Measurements from ENCODE around the gene HABP4. TPM values are rescaled to one million over a fixed set of nuclear protein-coding genes. Genes with fewer than 3 reads are reported as not detected.

Gene HABP4
- polyA plus RNA-seq, 4 donors: 20.9 to 22.5 (median 21.6) TPM

DNA sequence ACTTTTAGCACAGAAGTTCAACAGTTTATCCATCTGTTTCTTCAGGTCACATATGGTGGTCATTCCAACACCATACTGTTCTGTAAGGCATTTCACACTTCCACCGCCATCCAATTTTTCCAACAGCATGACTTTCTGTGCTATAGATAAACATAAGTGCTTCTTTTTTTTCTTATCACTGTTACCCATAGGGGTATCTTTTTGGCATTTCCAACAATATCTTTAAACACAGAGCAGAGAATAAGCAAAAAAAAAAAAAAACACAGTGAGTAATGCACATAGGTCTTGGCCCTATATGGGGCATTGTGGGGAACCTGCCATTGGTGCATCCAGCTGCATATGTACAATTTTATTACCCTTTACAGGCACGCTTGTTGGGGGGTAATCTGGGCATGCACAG, 19.6 kb upstream of the HABP4 start:
- DNase-seq (ENCODE audit: low read depth in 4 of 4, low spot score in 3 of 4): no peak

DNA sequence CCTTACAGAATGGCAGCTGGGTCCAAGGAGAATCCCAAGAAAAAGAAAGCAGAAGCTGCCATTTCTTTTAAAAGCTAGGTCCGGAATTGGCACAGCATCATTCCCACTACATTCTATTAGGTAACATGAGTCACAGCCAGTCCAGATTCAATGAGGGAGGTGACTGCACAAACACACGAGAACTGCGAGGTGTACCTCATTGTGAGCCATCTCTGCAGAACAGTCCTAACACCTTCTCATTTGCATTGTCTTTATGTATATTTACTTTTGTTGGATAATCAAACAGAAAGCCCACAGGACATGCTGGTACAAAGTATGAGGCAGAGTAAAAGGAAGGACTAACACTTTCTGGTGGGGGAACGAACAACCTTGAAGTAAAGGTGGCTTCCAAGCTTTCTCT, 14.6 kb upstream of the HABP4 start:
- DNase-seq (ENCODE audit: low read depth in 4 of 4, low spot score in 3 of 4): no peak

DNA sequence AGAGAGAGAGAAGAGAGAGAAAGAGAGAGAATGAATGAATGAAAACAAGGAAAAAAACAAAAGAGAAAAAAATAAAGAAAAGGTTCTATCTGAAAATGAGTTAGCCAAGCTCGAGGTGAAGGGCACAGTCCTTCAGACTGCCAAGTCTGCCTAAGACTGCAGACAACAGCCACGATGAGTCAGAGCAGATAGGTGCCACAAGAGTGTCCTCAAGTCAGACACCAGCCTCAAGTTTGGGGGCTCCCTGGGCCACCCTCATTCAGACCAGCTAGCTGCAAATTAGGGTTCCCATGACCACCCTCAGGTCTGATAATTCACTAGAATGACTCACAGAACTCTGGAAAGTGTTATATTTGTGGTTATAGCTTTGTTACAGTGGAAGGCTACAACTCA, 13.9 kb upstream of the HABP4 start:
- no peak for DNase-seq (ENCODE audit: low read depth in 4 of 4, low spot score in 3 of 4)

DNA sequence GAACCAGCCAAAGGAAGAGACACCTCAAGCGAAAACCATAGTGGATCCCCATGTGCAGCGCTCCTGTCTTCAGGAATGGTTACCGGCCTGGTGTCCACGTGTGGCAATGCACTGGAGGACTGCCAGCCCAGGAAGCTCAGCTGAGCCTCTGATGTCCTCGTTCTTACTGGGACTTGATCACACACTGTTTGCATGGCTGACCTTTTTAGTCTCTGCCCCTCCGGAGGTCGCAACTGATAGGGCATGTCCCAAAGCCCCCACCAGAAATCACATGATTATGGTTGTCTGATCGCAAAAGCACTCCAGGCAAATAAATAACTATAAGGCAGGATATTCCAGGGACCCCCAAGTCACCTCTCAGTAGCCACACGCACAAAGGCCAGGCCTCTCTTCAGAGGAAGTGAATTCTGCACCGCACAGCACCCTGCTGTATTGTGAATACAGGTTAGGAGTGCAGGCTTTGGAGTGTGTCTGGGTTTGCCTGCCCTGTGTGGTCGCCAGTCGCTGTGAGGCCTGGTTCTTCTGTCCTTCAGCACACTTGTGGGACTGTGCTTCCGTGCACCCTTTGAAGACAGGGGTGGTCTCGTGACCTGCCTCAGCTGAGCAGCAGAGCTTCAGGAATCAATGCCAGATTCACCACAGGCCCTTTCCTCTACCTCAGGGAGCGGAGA, 13.4 kb upstream of the HABP4 start:
- DNase-seq (ENCODE audit: low read depth in 4 of 4, low spot score in 3 of 4): no peak

DNA sequence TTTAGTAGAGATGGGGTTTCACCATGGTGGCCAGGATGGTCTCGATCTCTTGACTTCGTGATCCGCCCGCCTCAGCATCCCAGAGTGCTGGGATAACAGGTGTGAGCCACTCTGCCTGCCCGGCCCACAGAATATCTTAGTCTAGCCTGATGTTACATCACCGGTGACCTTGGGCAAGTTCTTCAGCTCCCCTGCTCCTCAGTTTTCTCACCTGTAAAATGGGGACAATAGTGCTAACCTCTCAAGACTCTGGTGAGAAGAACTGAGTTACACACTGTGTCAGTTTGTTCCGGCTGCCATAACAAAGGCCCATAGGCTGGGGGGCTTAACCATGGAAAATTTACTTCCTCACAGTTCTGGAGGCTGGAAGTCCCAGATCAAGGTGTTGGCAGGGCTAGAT, 12.5 kb upstream of the HABP4 start:
- no peak for DNase-seq (ENCODE audit: low read depth in 4 of 4, low spot score in 3 of 4)

DNA sequence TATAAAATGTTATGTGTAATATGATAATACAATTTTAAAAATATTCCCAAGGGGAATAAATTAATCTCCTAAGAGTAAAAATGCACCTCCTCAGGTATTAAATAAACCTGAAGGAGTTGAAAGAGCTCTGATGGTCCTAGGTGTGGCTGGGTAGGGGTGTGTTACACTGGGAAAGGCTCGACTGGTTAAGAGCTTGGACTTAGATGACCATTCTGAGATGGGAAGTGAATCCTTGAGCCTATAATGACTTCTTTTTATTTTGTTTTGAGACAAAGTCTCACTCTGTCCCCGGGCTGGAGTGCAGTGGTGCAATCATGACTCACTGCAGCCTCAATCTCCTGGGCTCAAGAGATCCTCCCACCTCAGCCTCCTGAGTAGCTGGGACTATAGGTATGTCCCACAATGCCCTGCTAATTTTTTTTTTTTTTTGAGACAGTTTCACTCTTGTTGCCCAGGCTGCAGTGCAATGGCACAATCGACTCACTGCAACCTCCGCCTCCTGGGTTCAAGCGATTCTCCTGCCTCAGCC, 9.2 kb upstream of the HABP4 start:
- DNase-seq (ENCODE audit: low read depth in 4 of 4, low spot score in 3 of 4): no peak

DNA sequence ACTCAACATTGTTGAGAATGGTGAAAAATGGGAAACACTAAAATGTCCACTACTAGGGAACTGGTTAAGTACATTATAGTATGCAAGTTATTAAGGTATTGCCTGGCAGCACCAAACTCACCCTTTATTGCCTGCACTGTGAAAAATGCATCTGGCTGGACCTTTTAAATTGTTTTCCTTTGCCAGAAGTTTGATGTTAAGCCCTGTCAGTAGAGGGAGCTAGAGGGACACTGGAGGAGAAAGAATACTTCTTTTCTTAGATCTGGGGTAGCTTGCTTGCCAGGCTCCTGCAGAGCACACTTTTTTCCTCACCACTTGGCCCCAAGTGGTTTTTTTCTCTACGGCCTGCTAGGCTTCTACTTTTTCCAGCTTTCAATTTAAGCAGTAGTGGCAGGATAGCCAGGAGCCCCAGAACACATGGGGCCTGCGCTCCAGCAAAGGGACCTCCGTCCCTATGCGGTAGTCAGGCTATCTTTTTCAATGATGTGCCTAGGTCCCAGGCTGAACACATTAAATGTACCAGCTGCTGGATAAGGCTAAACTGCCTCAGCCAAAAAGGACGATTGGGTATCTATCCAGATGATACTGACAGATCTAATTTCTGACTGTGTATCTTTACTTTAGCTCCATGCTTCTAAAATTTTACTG, 8.0 kb upstream of the HABP4 start:
- no peak for DNase-seq (ENCODE audit: low read depth in 4 of 4, low spot score in 3 of 4)

DNA sequence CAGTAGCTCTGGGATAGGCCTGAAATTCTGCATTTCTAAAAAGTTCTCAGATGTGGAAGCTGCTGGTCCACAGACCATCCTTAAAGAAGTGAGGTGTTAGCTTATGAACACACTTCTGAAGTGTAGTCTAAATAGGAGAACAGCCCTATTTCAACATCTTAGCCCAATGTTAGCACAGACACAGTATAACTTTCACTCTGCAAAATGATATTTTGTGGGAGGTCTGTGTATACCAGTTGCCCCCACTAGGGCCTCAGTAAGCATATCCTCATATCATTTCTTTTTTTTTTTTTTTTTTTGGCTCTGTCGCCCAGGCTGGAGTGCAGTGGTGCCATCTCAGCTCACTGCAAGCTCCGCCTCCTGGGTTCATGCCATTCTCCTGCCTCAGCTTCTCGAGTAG, 7.5 kb upstream of the HABP4 start:
- no peak for DNase-seq (ENCODE audit: low read depth in 4 of 4, low spot score in 3 of 4)

DNA sequence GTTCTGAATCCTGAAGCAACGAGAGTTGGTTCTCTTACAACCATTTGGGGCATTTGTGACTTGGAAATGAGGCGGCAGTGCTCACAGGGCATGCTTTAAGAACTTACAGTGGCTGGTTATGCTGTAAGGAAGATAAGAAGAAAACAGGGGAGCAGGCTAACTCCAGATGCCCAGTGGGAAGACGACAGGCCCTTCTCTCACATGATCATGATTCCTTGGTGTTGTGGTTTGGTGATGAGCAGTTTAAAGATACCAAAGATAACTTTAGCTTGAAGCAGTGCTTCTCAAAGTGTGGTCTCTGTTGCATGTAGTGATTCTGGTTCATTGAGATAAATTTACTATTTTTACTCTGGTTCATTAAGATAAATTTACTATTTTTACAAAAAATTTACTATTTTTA, 2.6 kb upstream of the HABP4 start:
- no peak for DNase-seq (ENCODE audit: low read depth in 4 of 4, low spot score in 3 of 4)

DNA sequence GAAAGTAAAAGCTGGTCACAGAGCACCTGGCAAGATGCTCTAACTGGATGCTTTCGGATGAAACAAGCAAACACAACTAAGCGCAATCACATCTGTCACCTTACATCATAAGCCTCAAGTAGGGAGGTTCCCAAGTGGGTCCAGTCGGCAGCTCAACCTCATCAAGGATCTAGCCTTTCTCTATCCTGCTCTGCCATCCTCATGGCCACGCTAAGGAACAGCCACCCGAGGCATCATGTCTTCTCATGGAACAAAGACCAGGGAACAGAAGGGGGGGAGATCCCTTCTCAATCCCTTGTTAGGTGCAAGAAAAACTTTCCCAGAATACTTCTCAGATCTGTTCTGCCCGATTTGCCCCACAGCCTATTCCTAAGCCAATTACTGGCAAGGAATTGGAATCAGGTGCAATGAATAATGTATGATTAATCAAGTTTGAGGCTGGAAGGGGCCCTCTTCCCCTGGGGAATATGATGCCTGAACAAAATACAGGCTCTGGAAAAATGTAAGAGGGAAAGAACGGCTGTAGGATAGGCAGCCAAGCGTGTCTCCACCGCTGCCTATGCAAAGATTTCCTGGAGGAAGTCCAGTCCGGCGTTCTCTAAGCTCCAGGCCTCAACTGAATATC, 1.3 kb upstream of the HABP4 start:
- no peak for DNase-seq (ENCODE audit: low read depth in 4 of 4, low spot score in 3 of 4)

DNA sequence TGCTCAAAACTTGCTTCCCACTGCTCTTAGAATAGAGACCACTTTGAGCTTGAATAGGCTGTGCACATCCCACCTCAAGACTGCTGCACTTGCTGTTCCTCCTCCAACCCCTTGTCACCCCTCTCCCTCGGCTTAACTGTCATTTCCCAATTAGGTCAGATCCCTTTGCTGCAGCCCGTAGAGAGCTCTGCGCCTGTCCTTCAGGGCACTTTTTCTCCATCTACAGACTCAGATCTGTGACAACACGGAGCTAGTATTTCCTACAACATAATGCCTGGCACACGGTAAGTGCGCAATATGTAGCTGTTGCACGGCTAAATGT, 485 bp upstream of the HABP4 start:
- DNase-seq (ENCODE audit: low read depth in 4 of 4, low spot score in 3 of 4): no peak

DNA sequence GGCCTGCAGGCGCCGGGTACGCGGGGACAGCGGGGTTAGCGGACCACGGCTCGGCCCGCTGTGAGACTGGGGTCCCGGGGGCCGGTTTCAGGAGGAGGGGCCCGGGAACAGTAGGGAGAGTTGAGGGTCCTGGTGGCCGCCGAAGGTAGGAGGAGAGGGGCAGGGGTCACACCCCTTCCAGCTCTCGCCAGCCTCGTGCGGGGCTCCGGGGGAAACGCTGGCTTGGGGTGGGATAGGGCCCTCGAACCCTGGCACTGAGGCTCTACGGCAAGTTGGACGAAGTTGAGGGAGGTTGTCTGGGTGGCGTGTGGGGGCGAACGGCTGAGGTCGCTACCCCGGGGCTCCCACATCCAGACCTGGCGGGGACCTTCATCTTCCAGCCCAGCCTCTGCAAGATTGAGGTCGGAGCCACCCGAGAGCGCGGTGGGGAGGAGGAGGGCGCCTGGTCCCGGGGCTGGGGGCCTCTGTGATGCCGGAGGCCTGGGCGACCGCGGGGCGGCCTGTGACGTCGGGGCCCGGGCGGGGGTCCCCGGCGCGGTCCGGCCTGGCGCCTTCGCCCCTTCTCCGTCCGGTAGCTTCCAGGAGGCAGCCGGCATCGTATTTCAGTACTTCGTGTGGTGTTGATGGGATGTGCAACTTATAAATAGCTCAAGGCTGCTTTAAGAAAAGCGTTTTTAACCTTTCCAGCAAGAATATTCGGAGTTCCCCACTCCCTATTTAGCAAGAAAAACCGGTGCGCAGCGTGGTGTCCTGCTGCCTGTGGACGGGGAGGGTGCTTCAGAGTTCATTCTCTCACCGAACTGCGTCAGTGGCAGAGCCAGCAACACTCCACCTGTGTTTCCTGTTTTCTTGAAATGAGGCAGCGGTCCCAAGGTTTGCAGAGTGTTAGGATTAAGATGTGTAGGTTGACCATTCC, 902 bp downstream of the HABP4 start:
- DNase-seq (ENCODE audit: low read depth in 4 of 4, low spot score in 3 of 4): peak in 1 of 4 donors; percentile 21

DNA sequence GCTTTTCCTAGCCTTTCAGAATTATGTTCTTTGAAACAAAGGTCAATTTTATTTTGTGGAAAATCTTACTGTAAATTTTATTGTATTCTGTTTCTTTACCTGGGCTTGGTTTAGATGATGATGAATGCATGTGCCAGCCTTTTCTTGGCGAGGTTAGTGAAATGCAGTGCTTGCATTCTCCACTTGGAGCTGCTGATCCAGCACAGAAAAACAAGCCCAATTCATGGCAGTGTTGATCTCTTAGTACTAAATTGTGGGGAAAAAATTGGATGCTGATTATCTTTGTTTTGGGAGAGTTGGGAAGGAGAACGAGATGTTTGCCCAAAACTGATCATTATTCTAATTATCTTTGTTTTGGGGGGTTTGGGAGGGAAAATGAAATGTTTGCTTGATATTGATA, 3.7 kb downstream of the HABP4 start:
- no peak for DNase-seq (ENCODE audit: low read depth in 4 of 4, low spot score in 3 of 4)

DNA sequence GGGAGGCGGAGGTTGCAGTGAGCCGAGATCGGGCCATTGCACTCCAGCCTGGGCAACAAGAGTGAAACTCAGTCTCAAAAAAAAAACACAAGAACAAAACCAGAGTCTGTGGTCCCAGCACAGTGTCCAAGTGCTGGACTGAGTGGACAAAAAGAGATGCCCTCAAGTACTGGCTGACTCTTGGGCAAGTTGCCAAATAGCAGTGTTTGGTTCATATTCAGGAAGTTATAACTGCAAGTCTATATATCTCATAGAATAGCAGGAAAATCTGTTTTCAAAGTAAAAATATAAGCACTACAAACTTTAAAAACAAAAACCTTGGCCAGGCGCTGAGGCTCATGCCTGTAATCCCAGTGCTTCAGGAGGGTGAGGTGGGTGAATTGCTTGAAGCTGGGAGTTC, 7.3 kb downstream of the HABP4 start:
- no peak for DNase-seq (ENCODE audit: low read depth in 4 of 4, low spot score in 3 of 4)

DNA sequence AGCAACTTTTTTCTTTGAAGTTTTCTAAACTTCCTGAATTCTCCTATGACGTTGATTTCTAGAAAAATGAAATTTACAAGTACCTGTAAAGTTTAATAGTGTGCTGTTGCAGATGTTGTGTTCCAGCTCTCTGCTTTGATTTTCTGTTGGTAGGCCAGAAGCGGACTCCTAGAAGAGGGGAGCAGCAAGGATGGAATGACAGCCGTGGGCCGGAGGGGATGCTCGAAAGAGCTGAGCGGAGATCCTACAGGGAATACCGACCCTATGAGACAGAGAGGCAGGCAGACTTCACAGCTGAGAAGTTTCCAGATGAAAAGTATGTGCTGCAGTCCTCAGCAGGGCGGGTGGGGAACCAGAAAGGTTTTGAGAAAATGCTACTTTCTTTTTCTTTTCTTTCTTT, 8.3 kb downstream of the HABP4 start:
- no peak for DNase-seq (ENCODE audit: low read depth in 4 of 4, low spot score in 3 of 4)

DNA sequence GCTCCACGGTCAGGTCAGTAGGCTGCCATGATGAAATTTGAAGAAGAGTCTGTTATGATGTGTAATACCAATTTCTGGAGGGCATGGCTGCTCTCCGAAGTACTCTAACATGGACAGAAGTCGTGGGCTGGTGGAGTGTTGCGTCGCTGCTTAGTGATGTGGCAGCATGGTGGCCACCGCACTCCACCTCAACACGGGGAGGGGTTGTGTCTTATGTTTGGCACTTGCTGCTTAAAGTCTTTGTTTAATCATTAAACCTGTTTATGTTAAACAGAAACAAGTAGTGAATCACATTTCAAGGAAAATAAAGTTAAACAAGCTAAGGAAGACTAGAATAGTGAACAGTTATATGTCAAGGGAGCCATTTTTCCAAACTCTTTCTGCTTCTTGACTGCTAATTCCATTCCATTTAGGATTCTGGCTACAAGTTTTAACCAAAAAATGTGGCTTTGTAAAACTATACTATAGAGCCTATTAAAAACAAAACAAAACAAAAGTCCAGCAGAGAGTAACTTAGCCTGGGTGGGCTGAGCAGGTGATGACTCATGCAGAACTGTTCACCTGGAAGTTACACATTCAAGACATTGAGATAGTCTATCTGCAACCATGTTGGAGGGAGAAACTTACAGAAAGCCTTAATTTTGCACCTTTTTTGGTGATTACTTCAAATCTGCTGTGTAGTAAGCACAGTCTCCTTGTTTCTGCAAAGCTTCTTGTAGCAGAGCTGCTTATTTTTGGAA, 9.5 kb downstream of the HABP4 start:
- no peak for DNase-seq (ENCODE audit: low read depth in 4 of 4, low spot score in 3 of 4)

DNA sequence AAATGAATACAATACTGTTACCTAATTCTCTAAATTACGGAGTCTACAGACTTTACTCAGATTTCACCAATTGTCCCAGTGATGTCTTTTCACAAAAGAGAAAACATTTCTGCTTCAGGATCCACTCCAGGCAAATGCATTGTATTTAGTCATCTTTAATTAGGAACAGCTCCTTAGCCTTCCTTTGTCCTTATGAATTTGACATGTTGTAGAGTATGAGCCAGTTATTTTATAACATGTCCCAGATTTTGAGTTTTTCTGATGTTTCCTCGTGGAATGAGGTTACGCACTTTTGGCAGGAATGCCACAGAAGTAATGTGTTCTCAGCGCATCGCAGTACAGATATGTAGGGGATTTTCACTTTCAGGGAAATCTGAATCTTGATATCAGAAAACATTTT, 10.5 kb downstream of the HABP4 start:
- DNase-seq (ENCODE audit: low read depth in 4 of 4, low spot score in 3 of 4): no peak

DNA sequence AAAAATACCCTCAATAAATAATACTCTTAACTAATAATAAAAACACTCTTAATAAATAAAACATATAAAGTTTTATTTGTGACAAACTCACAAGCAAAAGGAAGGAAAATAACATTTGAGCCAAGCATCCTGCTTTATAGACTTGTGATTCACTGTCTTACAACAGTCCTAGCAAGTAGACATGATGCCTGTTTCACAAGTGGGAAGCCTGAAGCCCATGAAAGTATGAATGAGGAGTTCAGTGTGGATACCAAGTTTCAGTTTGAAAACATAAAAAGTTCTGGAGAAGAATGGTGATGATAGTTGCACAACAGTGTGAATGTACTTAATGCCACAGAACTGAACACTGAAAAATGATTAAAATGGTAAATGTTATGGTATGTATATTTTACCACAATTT, 10.9 kb downstream of the HABP4 start:
- no peak for DNase-seq (ENCODE audit: low read depth in 4 of 4, low spot score in 3 of 4)

DNA sequence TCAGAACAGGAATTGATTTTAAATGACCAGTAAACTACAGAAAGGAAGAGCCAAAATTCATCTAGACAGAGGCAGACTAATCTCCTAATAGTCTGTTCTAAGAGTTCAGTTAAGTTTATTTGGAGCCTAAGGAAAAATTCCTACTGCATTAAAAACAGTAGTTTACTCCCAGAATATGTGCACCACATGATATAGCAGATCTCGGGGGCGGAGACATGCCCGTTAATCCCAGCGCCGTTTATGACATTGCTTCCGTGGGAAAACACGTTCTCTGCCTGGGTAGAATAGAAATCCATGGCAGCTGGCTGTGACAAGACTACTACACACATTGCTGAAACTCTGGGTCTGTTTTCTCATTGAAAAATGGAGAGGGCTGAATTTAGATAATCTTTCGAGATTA, 11.4 kb downstream of the HABP4 start:
- no peak for DNase-seq (ENCODE audit: low read depth in 4 of 4, low spot score in 3 of 4)

DNA sequence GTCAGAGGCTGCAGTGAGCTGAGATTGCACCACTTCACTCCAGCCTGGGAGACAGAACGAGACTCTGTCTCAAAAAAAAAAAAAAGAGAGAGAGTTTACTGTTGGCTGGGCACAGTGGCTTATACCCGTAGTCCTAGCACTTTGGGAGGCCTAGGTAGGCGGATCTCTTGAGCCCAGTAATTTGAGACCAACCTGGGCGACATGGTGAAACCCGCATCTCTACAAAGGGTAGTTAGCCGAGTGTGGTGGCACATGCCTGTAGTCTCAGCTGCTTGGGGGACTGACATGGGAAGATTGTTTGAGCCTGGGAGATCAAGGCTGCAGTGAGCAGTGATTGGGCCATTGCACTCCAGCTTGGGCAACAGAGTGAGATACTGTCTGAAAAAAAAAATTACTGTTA, 12.6 kb downstream of the HABP4 start:
- DNase-seq (ENCODE audit: low read depth in 4 of 4, low spot score in 3 of 4): no peak

DNA sequence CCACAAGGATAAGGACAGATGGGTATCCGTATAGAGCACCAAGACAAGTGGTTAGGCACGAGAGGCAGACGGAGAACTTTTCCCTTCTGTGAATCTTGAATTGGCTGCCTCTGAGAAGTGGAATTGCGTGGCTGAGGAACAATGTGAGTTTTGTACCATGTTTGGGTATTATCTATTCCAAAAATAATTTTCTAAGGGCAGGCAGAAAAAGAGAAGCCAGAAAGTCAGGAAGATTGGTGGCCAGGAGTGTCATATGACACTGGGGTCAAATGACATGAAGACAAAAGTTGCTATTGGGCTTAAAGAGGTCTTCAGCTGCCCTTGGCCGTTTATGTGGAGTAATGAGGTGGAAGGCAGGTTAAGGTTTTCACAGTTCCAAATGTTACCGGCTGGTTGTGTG, 14.5 kb downstream of the HABP4 start:
- no peak for DNase-seq (ENCODE audit: low read depth in 4 of 4, low spot score in 3 of 4)

All from right renal pelvis (tissue), 4 donors.